WI38 (cell line): ENCODE measurements around the gene GYG2.
"Not testable (repeated sequence)": the region's sequence is repeated elsewhere in the genome, so short reads cannot be mapped to it uniquely, and the experiment has no call there.

ENCODE experiments used
- H3K4me3 ChIP-seq: 2 replicates; pipeline ENCODE4 v1.5.1; 2011; ENCODE audit warnings: low read depth, mild to moderate bottlenecking, control low read depth, low read length
- CTCF ChIP-seq: IDR thresholded peaks from 2 replicates; pipeline ENCODE4 v1.5.1; 2012; ENCODE audit warnings: low read depth, mild to moderate bottlenecking, control low read depth, low read length

The GYG2 gene

GRCh38 chrX:2785538-2785937, 43.2 kb upstream of the GYG2 start:
- no peak for TF ChIP-seq CTCF
- H3K4me3 ChIP-seq, result no peak overlapping the region

GRCh38 chrX:2788980-2789379, 39.8 kb upstream of the GYG2 start:
- H3K4me3 ChIP-seq, result no peak overlapping the region
- no peak for TF ChIP-seq CTCF

GRCh38 chrX:2789569-2789968, 39.2 kb upstream of the GYG2 start:
- no peak overlapping the region for H3K4me3 ChIP-seq
- no peak for TF ChIP-seq CTCF

- H3K4me3 ChIP-seq, result no peak overlapping the region
- TF ChIP-seq CTCF, result no peak
Observed at GRCh38 chrX:2793752-2794151, 35.0 kb upstream of the GYG2 start.

- no peak overlapping the region for H3K4me3 ChIP-seq
- no peak for TF ChIP-seq CTCF
Observed at GRCh38 chrX:2794336-2794735, 34.4 kb upstream of the GYG2 start.

- H3K4me3 ChIP-seq, result not testable (repeated sequence)
Observed at GRCh38 chrX:2796808-2797207, 31.9 kb upstream of the GYG2 start.

GRCh38 chrX:2799369-2799768, 29.4 kb upstream of the GYG2 start:
- no peak overlapping the region for H3K4me3 ChIP-seq
- no peak for TF ChIP-seq CTCF

- not testable (repeated sequence) for H3K4me3 ChIP-seq
Observed at GRCh38 chrX:2799980-2800379, 28.8 kb upstream of the GYG2 start.

- TF ChIP-seq CTCF, result no peak
- no peak overlapping the region for H3K4me3 ChIP-seq
Observed at GRCh38 chrX:2801223-2801622, 27.5 kb upstream of the GYG2 start.

- H3K4me3 ChIP-seq, result not testable (repeated sequence)
Observed at GRCh38 chrX:2802376-2803090, 26.2 kb upstream of the GYG2 start.

- H3K4me3 ChIP-seq, result not testable (repeated sequence)
Observed at GRCh38 chrX:2803486-2803885, 25.2 kb upstream of the GYG2 start.
